ENCODE results near the gene DNAJB5.

- no peak for TF ChIP-seq ZNF274 (IDR thresholded peaks at IDR 0.05; ENCODE audit: low read depth, low read length)
- TF ChIP-seq YY1 (IDR thresholded peaks at IDR 0.05; ENCODE audit: insufficient read depth, insufficient read length): no peak
Measured at GRCh38 chr9:35044071-35044470, 54.5 kb downstream of the DNAJB5 start.
